Mesenchymal stem cell (in vitro differentiated cells and primary cell): ENCODE results near the gene ADAMTSL1.

Source experiments
- DNase-seq: peaks from one replicate; pipeline ENCODE4 v3.0.0-alpha.2; 2013
- H2AFZ ChIP-seq: one replicate; pipeline ENCODE4 v1.6.1; 2013; ENCODE audit warnings: low read depth, mild to moderate bottlenecking, control low read depth, inconsistent platforms, low read length, moderate library complexity
- H2AK5ac ChIP-seq: 2 replicates; pipeline ENCODE4 v1.6.1; 2013; ENCODE audit warnings: low read length, moderate library complexity, mild to moderate bottlenecking, inconsistent platforms; ENCODE audit not compliant: severe bottlenecking
- H2BK120ac ChIP-seq: one replicate; pipeline ENCODE4 v1.6.1; 2013; ENCODE audit warnings: low read depth, mild to moderate bottlenecking, inconsistent platforms, low read length, moderate library complexity
- H2BK12ac ChIP-seq, 2 experiments: one replicate each; pipeline ENCODE4 v1.6.1; 2013; ENCODE audit warnings: inconsistent platforms in 2 of 2, low read length in 2 of 2, mild to moderate bottlenecking in 2 of 2, moderate library complexity in 2 of 2, control low read depth in 1 of 2
- H2BK15ac ChIP-seq: one replicate; pipeline ENCODE4 v1.6.1; 2013; ENCODE audit warnings: mild to moderate bottlenecking, low read depth, inconsistent platforms; ENCODE audit not compliant: poor library complexity, severe bottlenecking
- H2BK5ac ChIP-seq: 2 replicates; pipeline ENCODE4 v1.6.1; 2013; ENCODE audit warnings: low read depth, mild to moderate bottlenecking, low read length, control low read depth, inconsistent platforms; ENCODE audit not compliant: poor library complexity, severe bottlenecking
- H3K14ac ChIP-seq, 2 experiments: one replicate each; pipeline ENCODE4 v1.6.1; 2013; ENCODE audit warnings: inconsistent platforms in 2 of 2, low read length in 2 of 2, control low read depth in 1 of 2, mild to moderate bottlenecking in 1 of 2, moderate library complexity in 1 of 2
- H3K18ac ChIP-seq, 2 experiments: one replicate each; pipeline ENCODE4 v1.6.1; 2013; ENCODE audit warnings: inconsistent platforms in 2 of 2, low read length in 2 of 2, control low read depth in 1 of 2, low read depth in 1 of 2, mild to moderate bottlenecking in 1 of 2
- H3K23ac ChIP-seq, 2 experiments: one replicate each; pipeline ENCODE4 v1.6.1; 2013; ENCODE audit warnings: inconsistent platforms in 2 of 2, low read length in 2 of 2, mild to moderate bottlenecking in 2 of 2, moderate library complexity in 2 of 2, control low read depth in 1 of 2
- H3K27ac ChIP-seq: 2 replicates; pipeline ENCODE4 v1.5.1; 2013; ENCODE audit warnings: mild to moderate bottlenecking, moderate library complexity, low read length, control low read depth, inconsistent platforms; ENCODE audit not compliant: poor library complexity, severe bottlenecking
- H3K27me3 ChIP-seq, 2 experiments: 2 replicates each; pipeline versions ENCODE4 v1.6.1 to v1.7.0; 2013; ENCODE audit warnings: low read length in 2 of 2, mild to moderate bottlenecking in 2 of 2, moderate library complexity in 2 of 2, control low read depth in 1 of 2, inconsistent platforms in 1 of 2; ENCODE audit not compliant: control insufficient read depth in 1 of 2, insufficient read depth in 1 of 2
- H3K36me3 ChIP-seq, 2 experiments: 2 replicates each; pipeline versions ENCODE4 v1.6.1 to v1.7.0; 2013; ENCODE audit warnings: low read length in 2 of 2, control low read depth in 1 of 2, inconsistent platforms in 1 of 2, low read depth in 1 of 2, mild to moderate bottlenecking in 1 of 2; ENCODE audit not compliant: insufficient read depth in 2 of 2, control insufficient read depth in 1 of 2
- H3K4ac ChIP-seq, 2 experiments: one replicate each; pipeline ENCODE4 v1.6.1; 2013; ENCODE audit warnings: inconsistent platforms in 2 of 2, low read length in 2 of 2, mild to moderate bottlenecking in 2 of 2, moderate library complexity in 2 of 2, control low read depth in 1 of 2, low read depth in 1 of 2
- H3K4me1 ChIP-seq: 2 replicates; pipeline ENCODE4 v1.6.1; 2013; ENCODE audit warnings: low read depth, low read length, control low read depth; ENCODE audit not compliant: control insufficient read depth, insufficient read depth
- H3K4me2 ChIP-seq: 2 replicates; pipeline ENCODE4 v1.6.1; 2013; ENCODE audit warnings: low read length, mild to moderate bottlenecking, inconsistent platforms; ENCODE audit not compliant: poor library complexity, severe bottlenecking
- H3K4me3 ChIP-seq, 2 experiments: 2 replicates each; pipeline versions ENCODE4 v1.5.1 to v1.7.0; 2013; ENCODE audit warnings: low read length in 2 of 2, mild to moderate bottlenecking in 2 of 2, control low read depth in 1 of 2, low read depth in 1 of 2; ENCODE audit not compliant: insufficient read depth in 1 of 2
- H3K79me1 ChIP-seq: replicated peaks from 2 replicates; pipeline ENCODE4 v1.6.1; 2013; ENCODE audit warnings: mild to moderate bottlenecking, control low read depth, low read length, inconsistent platforms; ENCODE audit not compliant: poor library complexity, severe bottlenecking
- H3K9ac ChIP-seq: 2 replicates; pipeline ENCODE4 v1.7.0; 2013; ENCODE audit warnings: mild to moderate bottlenecking, low read length, moderate library complexity
- H3K9me3 ChIP-seq: 2 replicates; pipeline ENCODE4 v1.7.0; 2013; ENCODE audit warnings: mild to moderate bottlenecking, low read length; ENCODE audit not compliant: control insufficient read depth
- H4K8ac ChIP-seq: one replicate; pipeline ENCODE4 v1.6.1; 2013; ENCODE audit warnings: inconsistent platforms, mild to moderate bottlenecking, low read length, moderate library complexity
- H4K91ac ChIP-seq: one replicate; pipeline ENCODE4 v1.6.1; 2013; ENCODE audit warnings: mild to moderate bottlenecking, low read length, inconsistent platforms
- WGBS: methylation state at CpG from one replicate; pipeline ENCODE4 v1.1.7; 2013; ENCODE audit warnings: mixed read lengths; 5-methylcytosine and 5-hydroxymethylcytosine counted together

Gene ADAMTSL1

DNA sequence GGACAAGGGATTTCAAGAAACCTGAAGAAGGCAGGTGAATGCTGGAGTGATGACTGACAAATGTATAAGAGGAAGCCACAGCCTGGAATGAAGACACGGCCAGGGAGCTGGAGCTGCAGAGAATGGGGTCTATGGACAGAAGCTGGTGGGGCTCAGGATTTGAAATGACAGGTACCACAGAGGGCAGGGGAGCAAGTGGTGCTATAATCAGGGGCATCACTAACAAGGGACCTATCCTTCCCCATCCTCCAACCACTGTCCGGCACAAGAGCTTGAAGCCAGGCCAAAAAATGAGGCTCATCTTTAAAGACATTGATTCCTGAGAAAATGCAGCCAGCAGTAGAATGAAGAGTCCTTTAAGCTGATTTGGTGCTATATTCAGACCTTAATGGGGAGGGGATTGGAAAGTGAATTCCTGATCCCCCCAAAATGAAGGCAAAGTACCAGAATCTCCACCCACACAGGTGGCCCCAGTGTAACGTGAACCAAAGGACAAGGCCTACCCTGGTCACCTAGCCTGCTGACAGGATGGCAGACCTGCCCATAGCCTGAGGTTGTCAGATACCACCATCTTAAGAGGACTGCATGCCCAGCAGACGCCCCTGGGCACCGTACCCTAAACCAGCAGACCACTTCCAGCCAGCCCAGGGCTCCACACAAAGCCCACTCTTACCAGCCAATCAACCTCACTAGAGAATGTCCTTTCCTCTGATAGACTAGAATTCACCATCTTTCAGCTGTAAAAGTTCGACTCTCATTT lies 449.9 kb downstream of the ADAMTSL1 start:
- no peaks in the 10 kb centered on the region for H3K9me3 ChIP-seq
- H2BK15ac ChIP-seq: no peak overlapping the region
- H3K4ac ChIP-seq: no peak overlapping the region
- H2BK5ac ChIP-seq: no peak overlapping the region
- H3K4me1 ChIP-seq: peaks cover 4% of the 10 kb centered on the region
- no peak overlapping the region for H2BK120ac ChIP-seq
- H3K14ac ChIP-seq: no peak overlapping the region
- no peak overlapping the region for H4K91ac ChIP-seq
- no peak overlapping the region for H2AFZ ChIP-seq
- no peak overlapping the region for H3K9ac ChIP-seq
- H3K27ac ChIP-seq: no peak overlapping the region
- 82% methylated on average over 6 of the region's 6 CpGs for WGBS
- no peaks in the 10 kb centered on the region for H3K36me3 ChIP-seq
- no peak overlapping the region for H4K8ac ChIP-seq
- H3K23ac ChIP-seq: no peak overlapping the region
- H2BK12ac ChIP-seq: no peak overlapping the region
- no peak for DNase-seq
- H3K79me1 ChIP-seq: no peaks in the 10 kb centered on the region
- no peak overlapping the region for H3K4me2 ChIP-seq
- no peaks in the 10 kb centered on the region for H3K27me3 ChIP-seq
- H3K18ac ChIP-seq: no peak overlapping the region
- H2AK5ac ChIP-seq: no peak overlapping the region
- no peak overlapping the region for H3K4me3 ChIP-seq

GRCh38 chr9:18925880-18926279 lies 451.9 kb downstream of the ADAMTSL1 start:
- Histone ChIP-seq H2BK15ac (no peak overlapping the region), H3K18ac (no peak overlapping the region), H3K36me3 (no peaks in the 10 kb centered on the region), H3K14ac (no peak overlapping the region), H2AK5ac (no peak overlapping the region), H3K27me3 (no peaks in the 10 kb centered on the region), H3K23ac (no peak overlapping the region), H3K9me3 (no peaks in the 10 kb centered on the region), H2BK12ac (no peak overlapping the region), H3K4me1 (peaks cover 4% of the 10 kb centered on the region), H3K27ac (no peak overlapping the region), H2BK120ac (no peak overlapping the region), H2BK5ac (no peak overlapping the region), H4K8ac (no peak overlapping the region), H4K91ac (no peak overlapping the region), H3K4ac (no peak overlapping the region), H2AFZ (no peak overlapping the region), H3K4me3 (no peak overlapping the region), H3K79me1 (no peaks in the 10 kb centered on the region), H3K9ac (no peak overlapping the region), H3K4me2 (no peak overlapping the region)
- no peak for DNase-seq

- Histone ChIP-seq H3K23ac (no peak overlapping the region), H2AK5ac (no peak overlapping the region), H3K79me1 (no peaks in the 10 kb centered on the region), H2BK5ac (no peak overlapping the region), H3K4me1 (peaks cover 4% of the 10 kb centered on the region), H2BK120ac (no peak overlapping the region), H3K18ac (no peak overlapping the region), H3K4me2 (no peak overlapping the region), H2AFZ (no peak overlapping the region), H3K14ac (no peak overlapping the region), H4K91ac (no peak overlapping the region), H3K27ac (no peak overlapping the region), H3K4me3 (no peak overlapping the region), H3K9ac (no peak overlapping the region), H3K9me3 (no peaks in the 10 kb centered on the region), H4K8ac (no peak overlapping the region), H2BK15ac (no peak overlapping the region), H3K36me3 (no peaks in the 10 kb centered on the region), H3K27me3 (no peaks in the 10 kb centered on the region), H3K4ac (no peak overlapping the region), H2BK12ac (no peak overlapping the region)
- 68% methylated on average over 3 of the region's 3 CpGs for WGBS
- no peak for DNase-seq
Measured at GRCh38 chr9:18926513-18926912, 452.6 kb downstream of the ADAMTSL1 start.

- H3K14ac ChIP-seq: no peak overlapping the region
- no peak overlapping the region for H3K4ac ChIP-seq
- no peaks in the 10 kb centered on the region for H3K9me3 ChIP-seq
- H3K4me2 ChIP-seq: no peak overlapping the region
- H3K36me3 ChIP-seq: no peaks in the 10 kb centered on the region
- H3K9ac ChIP-seq: no peak overlapping the region
- H4K91ac ChIP-seq: no peak overlapping the region
- no peak overlapping the region for H3K23ac ChIP-seq
- no peaks in the 10 kb centered on the region for H3K4me1 ChIP-seq
- no peaks in the 10 kb centered on the region for H3K27me3 ChIP-seq
- 79% methylated on average over 4 of the region's 7 CpGs for WGBS
- H2BK120ac ChIP-seq: no peak overlapping the region
- H2BK15ac ChIP-seq: no peak overlapping the region
- H2BK5ac ChIP-seq: no peak overlapping the region
- H3K18ac ChIP-seq: no peak overlapping the region
- no peak overlapping the region for H3K27ac ChIP-seq
- no peak overlapping the region for H3K4me3 ChIP-seq
- H3K79me1 ChIP-seq: no peaks in the 10 kb centered on the region
- H2AFZ ChIP-seq: no peak overlapping the region
- no peak overlapping the region for H2BK12ac ChIP-seq
- DNase-seq: no peak
- no peak overlapping the region for H2AK5ac ChIP-seq
- H4K8ac ChIP-seq: no peak overlapping the region
Measured at GRCh38 chr9:18928711-18929110, 454.8 kb downstream of the ADAMTSL1 start.
